Right hindlimb (tissue), 1 donor: ENCODE data around the gene RNASE2.
"Not testable (repeated sequence)": the region's sequence is repeated elsewhere in the genome, so short reads cannot be mapped to it uniquely, and the experiment has no call there.

Experiments used
- DNase-seq: peaks from one replicate; pipeline ENCODE4 v3.0.0-alpha.2; 2018

The RNASE2 gene

GRCh38 chr14:20954736-20955537 lies at the start of gene RNASE2:
RNASE2 (plus strand) TSS chr14:20955487; CDS start chr14:20955772, 285 bp downstream.
- not testable (repeated sequence) for DNase-seq

- DNase-seq: no peak
Observed at GRCh38 chr14:20905676-20906075, 49.6 kb upstream of the RNASE2 start.

GRCh38 chr14:20907214-20907613 lies 48.1 kb upstream of the RNASE2 start:
- DNase-seq: no peak

- not testable (repeated sequence) for DNase-seq
Observed at GRCh38 chr14:20910822-20911221, 44.5 kb upstream of the RNASE2 start.

GRCh38 chr14:20919038-20919756 lies 36.1 kb upstream of the RNASE2 start:
- not testable (repeated sequence) for DNase-seq

- DNase-seq: not testable (repeated sequence)
Observed at GRCh38 chr14:20923766-20924297, 31.5 kb upstream of the RNASE2 start.

- DNase-seq: no peak
Observed at GRCh38 chr14:20934148-20934762, 21.0 kb upstream of the RNASE2 start.

- no peak for DNase-seq
Observed at GRCh38 chr14:20935303-20935984, 19.8 kb upstream of the RNASE2 start.

GRCh38 chr14:20945146-20945545 lies 10.1 kb upstream of the RNASE2 start:
- DNase-seq: not testable (repeated sequence)

- not testable (repeated sequence) for DNase-seq
Observed at GRCh38 chr14:20946707-20947106, 8.6 kb upstream of the RNASE2 start.

- not testable (repeated sequence) for DNase-seq
Observed at GRCh38 chr14:20955538-20955873, 219 bp downstream of the RNASE2 start.

- DNase-seq: no peak
Observed at GRCh38 chr14:20956376-20956976, 1.2 kb downstream of the RNASE2 start.

- DNase-seq: not testable (repeated sequence)
Observed at GRCh38 chr14:20958946-20959345, 3.7 kb downstream of the RNASE2 start.

- no peak for DNase-seq
Observed at GRCh38 chr14:20969336-20969735, 14.0 kb downstream of the RNASE2 start.

- no peak for DNase-seq
Observed at GRCh38 chr14:20970647-20970982, 15.3 kb downstream of the RNASE2 start.

- peak; percentile 90 for DNase-seq
Observed at GRCh38 chr14:20970983-20971704, 15.9 kb downstream of the RNASE2 start.

GRCh38 chr14:20971705-20972021 lies 16.4 kb downstream of the RNASE2 start:
- no peak for DNase-seq

- no peak for DNase-seq
Observed at GRCh38 chr14:20973501-20973900, 18.2 kb downstream of the RNASE2 start.

GRCh38 chr14:20976291-20976690 lies 21.0 kb downstream of the RNASE2 start:
- DNase-seq: no peak

GRCh38 chr14:20978687-20979086 lies 23.4 kb downstream of the RNASE2 start:
- no peak for DNase-seq

- DNase-seq: no peak
Observed at GRCh38 chr14:20980906-20981305, 25.6 kb downstream of the RNASE2 start.
